Endothelial cell of umbilical vein (primary cell): Measurements from ENCODE around the gene RFNG. TPM values are rescaled to one million over a fixed set of nuclear protein-coding genes. Genes with fewer than 3 reads are reported as not detected.
A peak's percentile ranks its signal among the peaks of the same experiment; 100 is the strongest.

Source experiments
- BruUV-seq: library from RNA; stranded (reverse); fragments of 400-500 nt; replicated peaks from 2 replicates; lab custom pipeline; 2021; lab: Mats Ljungman, UMichigan
- CTCF ChIA-PET: fragments of 300-600, 350-600 bp; sonication (Branson Sonifier 250); formaldehyde crosslinking; loops from one replicate; lab custom pipeline; 2021; ENCODE audit warnings: antibody characterized with exemption, inconsistent platforms; lab: Charles Lee
- POLR2A ChIA-PET: fragments of 300-600, 350-600 bp; sonication (Branson Sonifier 250); formaldehyde crosslinking; loops from one replicate; lab custom pipeline; 2021; ENCODE audit warnings: antibody characterized with exemption, inconsistent platforms; lab: Charles Lee
- DNase-seq: peaks from one replicate; pipeline ENCODE4 v3.0.0-alpha.2; 2011; ENCODE audit warnings: low read depth, low spot score
- FAIRE-seq: peaks from 2 replicates; lab custom pipeline; 2011; peaks lifted over from hg19 to GRCh38; lab: Jason Lieb, UNC
- H2AFZ ChIP-seq: 2 replicates; pipeline ENCODE4 v1.6.0; 2012; ENCODE audit warnings: low read depth, low read length, control low read depth, inconsistent platforms
- H3K27ac ChIP-seq: 2 replicates; pipeline ENCODE4 v1.5.1; 2011; ENCODE audit warnings: low read depth, mild to moderate bottlenecking, control low read depth, low read length, moderate library complexity; ENCODE audit not compliant: insufficient read depth
- H3K27me3 ChIP-seq, 2 experiments: 2 replicates each; pipeline versions ENCODE4 v1.6.0 to v1.6.1; 2011; ENCODE audit warnings: low read length in 2 of 2, mixed read lengths in 1 of 2; ENCODE audit not compliant: control insufficient read depth in 2 of 2, insufficient read depth in 2 of 2
- H3K36me3 ChIP-seq, 2 experiments: 2 replicates in 1 of 2; 3 replicates in 1 of 2; pipeline ENCODE4 v1.5.1; 2011; ENCODE audit warnings: low read length in 2 of 2, mild to moderate bottlenecking in 1 of 2, moderate library complexity in 1 of 2; ENCODE audit not compliant: control insufficient read depth in 2 of 2, insufficient read depth in 2 of 2; ENCODE audit errors: extremely low read depth in 1 of 2
- H3K4me1 ChIP-seq: 3 replicates; pipeline ENCODE4 v1.5.1; 2011; ENCODE audit warnings: mild to moderate bottlenecking, low read length; ENCODE audit not compliant: control insufficient read depth, insufficient read depth; ENCODE audit errors: extremely low read depth
- H3K4me2 ChIP-seq: 2 replicates; pipeline ENCODE4 v1.6.1; 2011; ENCODE audit warnings: low read length, control low read depth, mixed read lengths; ENCODE audit not compliant: insufficient read depth
- H3K4me3 ChIP-seq, 3 experiments: fragments of 200-600 bp in 1 of 3; sonication (generic), shearing (Covaris generic) in 1 of 3; replicated peaks in 1 of 3; 2 replicates each; pipeline ENCODE4 v1.5.1; 2011 to 2016; ENCODE audit warnings: control low read depth in 3 of 3, low read length in 3 of 3, mild to moderate bottlenecking in 2 of 3, inconsistent platforms in 1 of 3, low read depth in 1 of 3, moderate library complexity in 1 of 3; ENCODE audit not compliant: insufficient read depth in 1 of 3
- H3K79me2 ChIP-seq: 2 replicates; pipeline ENCODE4 v1.6.0; 2012; ENCODE audit warnings: low read length, inconsistent platforms; ENCODE audit not compliant: control insufficient read depth, insufficient read depth
- H3K9ac ChIP-seq: replicated peaks from 2 replicates; pipeline ENCODE3; 2011; ENCODE audit warnings: low read length, control low read depth; ENCODE audit not compliant: insufficient read depth; ENCODE audit errors: extremely low read depth
- H3K9me1 ChIP-seq: replicated peaks from 3 replicates; pipeline ENCODE4 v1.6.0; 2011; ENCODE audit warnings: mild to moderate bottlenecking, low read length; ENCODE audit not compliant: control insufficient read depth, insufficient read depth; ENCODE audit errors: extremely low read depth
- H3K9me3 ChIP-seq: replicated peaks from 2 replicates; pipeline ENCODE4 v1.5.1; 2012; ENCODE audit warnings: low read length, inconsistent platforms; ENCODE audit not compliant: control insufficient read depth, insufficient read depth
- H4K20me1 ChIP-seq: replicated peaks from 2 replicates; pipeline ENCODE3; 2011; ENCODE audit warnings: mild to moderate bottlenecking, low read length; ENCODE audit not compliant: control insufficient read depth, insufficient read depth; ENCODE audit errors: extremely low read depth
- CTCF ChIP-seq, 2 donors: IDR thresholded peaks; 1 replicate in 1 of 2; 2 replicates in 1 of 2; pipeline ENCODE4 v1.5.1; 2011; ENCODE audit warnings: low read length in 2 of 2, mild to moderate bottlenecking in 2 of 2, moderate library complexity in 2 of 2, control low read depth in 1 of 2, inconsistent platforms in 1 of 2, low read depth in 1 of 2; ENCODE audit not compliant: insufficient read depth in 1 of 2; ENCODE audit errors: extremely low read depth in 1 of 2
- POLR2AphosphoS5 ChIP-seq: IDR thresholded peaks from 2 replicates; pipeline ENCODE4 v1.6.1; 2012; ENCODE audit warnings: low read depth, mild to moderate bottlenecking, control low read depth, low read length, moderate library complexity; ENCODE audit not compliant: insufficient read depth
- dilution Hi-C: fragments of 300-500 bp; cut with MboI; formaldehyde crosslinking; loops from one replicate; pipeline ENCODE4 v1.15.0; 2019; ENCODE audit warnings: low sequenced_read_pairs; ENCODE audit not compliant: extremely low pct_ligation_motif_present
- intact Hi-C: fragments of 100-400 bp; cut with micrococcal nuclease; formaldehyde crosslinking; loops from one replicate; pipeline ENCODE4 v1.10.0; 2022
- polyA plus RNA-seq, 4 experiments: library from polyadenylated mRNA; depleted of rRNA in 3 of 4; stranded (reverse) in 3 of 4; unstranded in 1 of 4; fragments of >200 nt; gene quantifications; 2 replicates each; pipeline versions ENCODE4 v1.2.1 to v1.2.3, GENCODE V29; 2011 to 2012; ENCODE audit warnings: missing spikeins in 1 of 4
- total RNA-seq: library from RNA; stranded (reverse); gene quantifications from 2 replicates; pipeline ENCODE4 v1.2.3, GENCODE V29; 2021

The RFNG gene
- total and polyA plus RNA-seq, 2 donors (not counting 3 experiments of a cell fraction or from before 2014, with no cell fraction given): 33.7 to 40.0 TPM

DNA sequence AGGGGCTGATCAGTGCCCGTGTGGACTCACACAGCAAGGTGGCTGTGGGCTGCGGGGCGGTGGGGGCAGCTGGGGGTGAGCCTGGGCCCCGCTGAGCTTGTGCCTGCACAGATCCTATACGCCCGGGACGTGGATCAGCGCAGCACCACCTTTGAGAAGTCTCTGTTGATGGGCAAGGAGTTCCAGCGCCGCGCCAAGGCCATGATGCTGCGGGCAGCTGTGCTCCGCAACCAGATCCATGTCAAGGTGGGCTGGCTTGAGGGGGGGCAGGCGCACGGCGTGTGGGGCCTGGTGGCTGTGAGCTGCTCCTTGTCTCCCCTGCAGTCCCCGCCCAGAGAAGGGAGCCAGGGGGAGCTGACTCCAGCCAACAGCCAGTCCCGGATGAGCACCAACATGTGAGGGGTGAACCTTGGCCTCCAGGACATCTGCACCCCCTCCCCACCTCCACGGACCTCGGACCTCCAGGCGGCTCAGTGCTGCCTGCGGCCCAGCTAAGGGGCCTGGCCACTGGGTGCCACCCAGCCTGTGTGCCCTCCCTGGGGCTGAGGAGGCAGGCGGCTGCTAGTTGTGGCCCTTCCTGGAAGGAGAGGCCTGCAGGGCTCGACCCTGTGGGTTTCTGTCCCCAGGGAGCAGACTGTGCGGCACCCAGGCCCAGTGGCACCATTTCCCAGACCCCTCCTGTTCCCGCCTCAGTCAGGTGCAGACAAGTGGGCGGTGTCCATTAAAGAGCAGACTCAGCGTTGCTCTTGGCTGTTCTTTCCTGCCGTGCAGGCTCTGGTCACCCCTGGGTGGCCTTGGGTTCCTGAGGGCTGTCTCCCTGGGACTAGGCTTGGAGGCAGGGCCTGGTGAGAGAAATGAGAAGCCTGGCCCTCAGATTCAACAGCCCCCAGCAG is 5.4 kb upstream of the RFNG start:
- intact Hi-C loops (no loop called here), dilution Hi-C loops (no loop called here)
- no peak overlapping the region for H3K9ac ChIP-seq
- DNase-seq: no peak
- H3K79me2 ChIP-seq: peaks cover 11% of the 10 kb centered on the region
- H3K4me1 ChIP-seq: peaks cover 6% of the 10 kb centered on the region
- FAIRE-seq: no peak
- no peak overlapping the region for H2AFZ ChIP-seq
- ChIA-PET CTCF (interaction anchor here (0.8 to 1.2 kb wide), 2 partner anchors 19 to 26 kb away, joined by 3 to 4 read pairs; partner anchors contain the start of gene DCXR), POLR2A (no interaction called here)
- TF ChIP-seq POLR2AphosphoS5 (peak; percentile 28), CTCF (IDR thresholded peaks at IDR 0.05; ENCODE audit: extremely low read depth in 1 of 2, insufficient read depth in 1 of 2, low read depth in 1 of 2, low read length in 2 of 2) (no peak)
- BruUV-seq: TSS peak; percentile 26
- H3K36me3 ChIP-seq: peaks cover 12 to 59% of the 10 kb centered on the region in 2 experiments
- H3K9me3 ChIP-seq: no peaks in the 10 kb centered on the region
- no peak overlapping the region for H3K27ac ChIP-seq
- H3K27me3 ChIP-seq: no peaks in the 10 kb centered on the region
- no peaks in the 10 kb centered on the region for H3K9me1 ChIP-seq
- H3K4me3 ChIP-seq: no peak overlapping the region
- H3K4me2 ChIP-seq: no peak overlapping the region
- H4K20me1 ChIP-seq: no peaks in the 10 kb centered on the region
